UCSD-AML1 (cell line): ENCODE results near the gene MVB12B.

ENCODE experiments used
- DNase-seq: peaks from one replicate; lab custom pipeline; 2025; ENCODE audit not compliant: unreplicated experiment; lab: John Stamatoyannopoulos, UW

Gene MVB12B

DNA sequence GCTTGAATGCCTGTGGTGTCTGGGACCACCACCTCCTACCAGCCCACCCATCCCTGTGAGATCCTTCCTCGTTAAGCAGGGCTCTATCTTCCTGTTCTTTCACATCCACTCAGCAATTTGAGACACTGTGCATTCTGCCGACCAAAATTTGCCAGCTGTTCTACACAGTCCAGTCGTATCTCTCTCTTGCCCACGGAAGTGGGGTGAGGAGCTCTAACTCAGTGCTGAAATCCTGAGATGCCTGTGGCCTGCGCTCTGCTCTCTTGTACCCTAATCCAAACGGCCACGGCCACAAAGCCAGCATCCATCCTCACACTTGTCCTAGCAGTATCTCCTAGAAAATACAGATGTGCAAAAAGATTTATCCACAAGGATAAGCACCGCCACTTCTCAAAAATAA lies 97.9 kb downstream of the MVB12B start:
- DNase-seq = no peak

DNA sequence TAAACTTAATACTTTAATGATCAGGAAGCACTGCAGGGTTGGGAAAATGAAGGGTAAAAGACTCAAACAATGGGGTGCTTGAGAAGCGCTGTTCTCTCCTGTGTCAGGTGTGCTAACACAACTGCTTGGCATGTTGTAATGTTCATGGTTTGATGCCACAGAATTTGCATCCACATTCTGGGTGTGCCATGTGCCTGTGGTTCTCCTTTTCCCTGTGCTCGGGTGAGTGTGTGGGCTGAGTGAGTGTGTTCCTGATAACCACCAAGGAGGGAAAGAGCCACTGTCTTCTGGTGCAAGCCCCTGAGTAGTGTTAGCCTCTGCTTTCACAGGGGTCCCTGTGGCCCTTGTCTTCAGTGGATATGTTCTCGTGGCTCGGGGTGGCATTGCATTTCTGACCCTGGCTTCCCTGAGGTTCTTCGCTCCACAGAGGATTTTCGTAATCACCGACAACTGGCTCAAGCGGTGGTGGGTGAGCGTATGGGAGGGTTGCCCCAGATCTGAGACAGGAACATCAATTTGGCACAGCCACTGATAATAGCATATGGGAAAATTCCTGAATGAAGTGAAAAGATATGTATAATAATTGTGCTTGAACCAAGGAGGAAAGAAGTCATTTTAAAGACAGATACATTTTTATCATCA lies 102.0 kb downstream of the MVB12B start:
- DNase-seq = no peak

DNA sequence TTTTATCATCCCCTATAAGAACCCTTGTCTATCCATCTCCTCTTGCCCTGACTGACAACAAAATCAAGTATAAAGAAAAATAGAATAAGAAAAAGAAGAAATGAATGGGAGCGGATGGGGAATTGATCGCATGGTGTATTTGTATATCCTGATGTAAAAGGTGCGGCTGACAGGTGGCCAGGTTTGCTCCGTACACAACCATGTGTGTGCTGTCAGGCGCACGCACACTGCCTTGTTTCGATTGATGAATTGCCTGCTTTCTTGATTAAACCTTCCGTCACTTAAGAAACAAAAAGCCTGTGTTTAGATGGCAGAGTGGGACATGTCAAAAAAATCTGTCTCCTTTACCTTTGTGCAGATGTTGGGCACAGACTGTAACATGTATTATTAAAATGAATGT lies 102.6 kb downstream of the MVB12B start:
- no peak for DNase-seq

DNA sequence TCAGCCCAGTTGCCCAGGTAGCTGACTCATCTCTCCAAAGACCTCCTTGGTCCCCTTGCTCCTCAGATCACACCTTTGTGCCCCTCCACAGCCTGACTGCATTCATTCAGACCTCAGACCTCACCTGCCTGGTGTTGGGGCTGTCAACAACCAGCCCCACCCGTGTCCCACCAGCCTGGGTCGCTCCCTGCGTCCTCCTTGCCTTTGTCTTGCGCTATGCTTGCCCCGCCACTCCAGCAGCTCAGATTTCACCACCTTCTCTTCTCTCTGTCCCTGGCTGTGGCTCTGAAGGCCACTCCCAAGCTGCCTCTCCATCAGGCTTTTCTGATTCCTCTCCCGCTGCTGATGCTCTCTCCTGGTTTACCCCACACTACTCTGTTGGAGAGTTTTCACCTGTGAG lies 103.5 kb downstream of the MVB12B start:
- DNase-seq = no peak

DNA sequence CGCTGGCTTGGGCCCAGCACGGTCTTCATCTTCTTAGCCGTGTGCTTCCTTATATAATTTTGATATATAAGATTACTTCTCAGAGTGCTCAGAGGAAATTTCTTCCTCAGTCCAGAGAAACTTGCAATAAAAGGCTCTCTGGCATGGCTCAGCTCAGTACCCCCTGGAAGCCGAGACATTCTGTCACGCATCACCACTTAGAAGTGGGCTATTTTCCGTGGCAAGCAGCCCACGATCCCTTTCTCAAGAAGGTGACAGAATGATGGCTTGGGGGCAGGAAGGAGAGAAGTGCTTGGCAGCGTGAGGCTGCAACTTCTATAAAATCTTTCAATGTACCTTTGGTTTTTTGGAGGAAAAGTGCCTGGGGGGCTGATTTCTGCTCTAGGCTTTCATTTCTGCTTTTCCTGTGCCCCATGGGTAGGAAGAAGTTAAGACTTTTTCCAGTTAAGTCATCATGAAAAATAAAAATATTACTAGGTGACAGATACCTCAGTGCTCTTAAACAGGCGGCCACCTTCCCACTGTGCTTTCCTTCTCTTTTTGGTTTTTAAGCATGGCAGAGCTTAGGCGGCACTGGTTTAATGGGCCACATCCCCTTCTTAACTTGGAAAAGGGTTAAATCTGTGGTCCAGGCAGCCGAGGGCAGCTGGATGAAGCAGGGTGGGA lies 104.6 kb downstream of the MVB12B start:
- no peak for DNase-seq

DNA sequence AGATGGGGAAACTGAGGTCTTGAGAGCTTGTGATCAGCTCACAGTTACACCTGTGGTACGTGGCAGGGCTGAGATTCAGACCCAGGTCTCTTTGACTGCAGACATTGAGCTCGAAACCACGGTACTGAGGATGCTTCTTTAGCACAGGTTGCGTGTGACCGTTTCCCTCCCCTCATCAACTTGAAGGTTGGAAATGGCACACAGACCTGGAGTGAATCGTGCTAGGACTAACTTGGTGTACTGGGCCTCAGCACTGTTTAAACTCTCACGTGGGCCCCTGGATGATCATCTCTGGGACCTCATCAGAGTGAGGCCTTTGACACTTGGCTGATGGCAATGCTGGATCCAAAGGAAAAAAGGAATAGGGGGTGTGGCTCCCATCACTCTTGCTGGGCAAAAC lies 106.0 kb downstream of the MVB12B start:
- DNase-seq = no peak

DNA sequence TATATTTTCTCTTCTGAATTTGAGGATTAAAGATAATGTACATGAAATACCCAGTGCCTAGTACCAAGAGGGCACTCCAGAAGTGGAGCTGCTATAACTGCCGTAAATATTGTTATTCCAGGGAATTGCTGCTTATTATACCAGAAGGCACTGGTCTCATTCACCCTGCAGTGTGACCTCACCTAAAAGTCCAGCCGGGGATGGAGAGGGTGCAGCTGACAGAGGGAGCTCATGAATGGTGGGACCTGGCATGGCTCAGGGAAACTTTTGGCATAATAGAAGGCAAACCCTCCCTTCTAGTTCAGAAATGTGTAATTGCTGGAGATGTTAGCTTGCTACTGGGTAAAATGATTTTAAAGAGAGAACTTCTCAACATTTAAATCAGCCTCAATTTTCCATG lies 108.5 kb downstream of the MVB12B start:
- no peak for DNase-seq

DNA sequence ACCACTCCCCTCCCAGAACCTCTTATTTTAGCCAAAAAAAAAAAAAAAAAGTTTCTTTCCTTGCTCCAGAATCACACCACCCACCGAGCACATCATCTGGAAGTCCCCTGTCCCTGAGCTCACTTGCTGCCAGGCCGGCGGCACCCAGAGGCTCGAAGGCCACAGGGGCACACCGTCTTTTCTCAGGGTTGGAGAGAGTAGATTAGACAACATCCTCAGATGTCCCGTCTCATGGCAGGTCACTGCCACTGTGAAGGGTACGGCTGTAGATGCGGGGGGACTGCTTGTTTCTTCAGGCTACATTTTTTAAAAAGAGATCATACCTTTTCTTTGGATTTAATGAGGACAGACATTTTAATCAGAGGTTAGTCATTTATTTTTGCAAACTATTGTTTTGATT lies 109.0 kb downstream of the MVB12B start:
- DNase-seq = no peak

DNA sequence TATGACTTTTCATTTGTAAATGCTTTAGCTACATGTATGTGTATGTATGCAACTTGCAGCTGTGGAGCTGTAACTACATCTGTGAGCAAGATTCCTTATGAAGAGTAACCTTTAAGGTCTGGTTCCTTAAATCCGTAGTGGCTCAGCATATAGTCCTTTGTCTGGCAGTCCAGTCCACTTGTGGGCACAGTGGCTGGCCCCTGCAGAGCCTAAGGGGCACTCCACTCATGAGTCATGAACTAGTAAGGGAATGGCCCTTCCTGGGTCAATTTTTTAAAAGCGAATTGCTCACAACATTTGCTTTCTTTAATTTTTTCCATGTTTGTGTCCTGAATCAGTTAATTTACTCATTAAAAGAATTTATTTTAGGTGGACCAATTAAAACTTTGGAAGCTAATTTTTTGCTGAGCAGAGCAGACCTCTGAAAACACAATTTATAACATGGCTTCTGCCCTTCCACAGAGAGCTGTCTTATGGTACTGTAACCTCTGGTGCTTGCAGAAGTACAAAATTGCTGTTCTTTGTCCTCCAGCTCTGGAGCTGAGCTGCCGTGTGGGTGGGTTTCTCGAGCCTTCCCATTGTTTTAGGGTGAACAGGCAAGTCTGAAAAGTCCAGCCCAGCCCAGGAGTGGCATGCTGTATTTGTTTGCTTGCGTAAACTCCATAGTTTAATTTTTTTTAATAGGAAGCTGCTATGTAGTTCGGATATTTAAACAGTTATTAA lies 110.1 kb downstream of the MVB12B start:
- DNase-seq = no peak

DNA sequence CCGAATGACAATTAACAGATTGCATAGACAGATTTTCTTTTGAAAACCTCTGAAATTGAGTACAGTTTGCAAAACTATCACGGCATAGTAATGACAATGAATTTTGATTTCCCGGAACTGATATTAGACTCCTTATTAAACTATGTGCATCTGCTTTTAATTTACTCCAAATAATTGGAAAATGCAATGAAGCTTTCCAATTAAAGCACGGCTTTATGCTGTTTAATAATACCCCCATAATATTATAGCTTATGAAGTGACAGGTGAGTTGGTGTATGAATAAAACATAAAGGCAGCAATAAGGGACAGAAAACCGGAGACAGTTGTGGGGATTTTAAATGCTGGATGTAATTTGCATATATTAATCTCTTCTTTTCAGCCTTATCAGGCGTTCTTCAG lies 110.6 kb downstream of the MVB12B start:
- no peak for DNase-seq

DNA sequence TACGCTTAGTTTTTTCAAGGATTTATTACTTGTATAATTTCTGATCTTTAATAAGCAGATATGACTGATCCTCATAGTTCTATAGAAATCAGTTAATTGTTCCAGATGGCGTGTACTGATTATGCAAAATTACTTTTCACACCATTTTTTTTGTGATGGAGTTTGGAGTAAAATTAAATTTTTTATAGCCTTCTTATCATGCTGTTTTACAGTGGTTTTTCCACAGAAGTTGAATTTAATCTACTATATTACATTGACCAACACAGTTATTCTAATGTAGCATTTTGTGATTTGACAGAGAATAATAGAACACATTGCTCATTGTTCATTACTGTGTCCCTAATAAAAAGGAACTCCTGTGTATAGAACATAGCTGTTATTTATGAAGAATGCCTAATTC lies 111.1 kb downstream of the MVB12B start:
- no peak for DNase-seq

DNA sequence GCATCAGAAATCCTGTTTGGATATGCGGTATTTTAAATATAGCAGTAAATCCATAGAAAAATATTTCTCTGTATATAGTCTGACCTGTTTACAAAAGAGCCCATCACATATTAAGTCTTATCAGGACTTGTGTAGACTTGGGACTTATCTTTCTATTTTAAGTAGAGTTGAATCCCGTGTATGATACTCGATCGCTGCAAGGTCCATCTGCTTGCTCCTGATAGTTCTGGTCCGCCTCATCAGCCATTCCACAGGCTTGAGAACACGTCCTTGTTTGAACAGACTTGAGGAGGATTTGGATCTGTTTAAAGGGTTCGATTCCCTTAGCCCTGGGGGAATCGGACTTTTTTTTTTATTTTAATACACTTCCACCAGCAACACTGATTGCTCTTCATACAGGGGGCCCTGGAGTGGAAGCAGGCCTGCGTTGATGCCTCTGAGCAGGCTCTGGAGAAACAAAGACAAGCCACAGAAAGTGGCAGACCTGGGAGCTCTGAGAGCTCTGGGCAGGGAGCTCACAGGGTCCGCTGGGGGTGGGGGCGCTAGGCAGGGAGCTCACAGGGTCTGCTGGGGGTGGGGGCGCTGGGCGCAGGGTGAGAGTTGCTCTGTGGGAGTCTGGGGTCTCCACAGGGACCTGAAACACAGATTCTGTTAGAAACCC lies 112.2 kb downstream of the MVB12B start:
- DNase-seq = no peak

DNA sequence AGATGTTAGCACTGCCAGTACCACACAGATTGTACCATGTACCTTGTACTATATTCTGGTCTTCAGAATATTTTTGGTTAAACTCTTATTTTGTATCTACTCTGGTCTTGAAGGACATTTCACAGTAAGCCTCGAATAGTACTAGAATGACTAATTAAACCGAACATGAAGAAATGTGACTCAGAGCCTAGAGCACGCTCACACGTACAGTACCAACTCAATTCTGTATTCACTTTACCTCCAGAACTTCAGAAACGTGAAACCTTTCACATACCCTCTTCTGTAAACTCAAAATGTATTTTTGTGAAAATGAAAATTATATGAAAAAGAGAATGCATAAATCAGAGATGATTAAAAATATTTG lies 112.8 kb downstream of the MVB12B start:
- no peak for DNase-seq

DNA sequence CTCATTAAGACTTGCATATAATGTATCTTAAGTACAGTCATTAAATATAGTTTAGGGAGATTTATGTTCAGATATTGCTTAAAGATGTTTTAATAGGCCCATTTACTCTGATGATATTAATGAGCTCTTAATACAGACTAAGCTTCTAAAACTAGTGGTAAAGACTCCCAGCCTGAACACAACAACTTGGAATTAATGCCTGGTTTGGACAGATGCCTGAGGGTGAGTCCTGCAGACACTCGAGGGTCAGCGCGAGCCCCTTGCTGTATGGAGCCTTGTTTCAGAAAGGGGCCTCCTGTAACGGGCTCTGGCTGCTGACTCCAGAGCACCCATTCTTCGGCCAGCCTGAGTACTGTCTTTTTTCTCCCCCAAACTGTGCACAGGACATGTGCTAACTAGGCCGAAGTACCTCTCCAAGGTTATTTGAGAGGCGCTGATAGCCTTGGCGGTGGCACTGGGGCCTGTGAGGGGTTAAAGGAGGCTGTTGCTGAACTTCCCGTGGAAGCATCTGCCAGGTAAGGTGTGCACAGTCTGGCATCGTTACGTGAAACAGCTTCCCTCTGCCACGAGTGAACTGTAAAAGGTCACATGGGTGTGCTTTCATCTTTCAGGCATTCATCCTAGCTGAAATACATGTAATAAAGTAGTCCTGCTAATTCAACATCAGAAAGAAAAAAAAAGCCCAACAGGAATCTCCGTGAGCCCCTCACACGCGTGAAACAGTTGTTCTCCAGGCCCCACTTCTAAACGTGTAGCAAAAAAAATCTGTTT lies 113.4 kb downstream of the MVB12B start:
- no peak for DNase-seq

DNA sequence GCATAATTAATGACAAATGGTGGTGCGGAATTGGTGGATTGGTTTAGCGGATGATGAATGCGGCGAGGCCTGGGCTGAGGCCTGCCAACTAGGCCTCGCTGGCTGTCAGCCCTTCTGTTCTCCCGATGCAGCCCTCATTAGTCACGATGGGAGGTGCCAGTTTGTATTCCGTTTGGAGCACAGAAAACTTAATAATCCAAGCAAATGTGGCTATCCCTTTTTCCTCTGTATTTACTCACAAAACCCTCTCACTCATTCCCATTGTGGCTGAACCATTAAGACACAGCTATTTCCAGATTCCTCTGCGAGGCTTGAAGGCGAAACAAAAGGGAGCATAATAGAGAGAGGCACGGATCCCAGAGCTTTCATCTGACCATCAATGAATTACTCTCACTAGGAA lies 114.3 kb downstream of the MVB12B start:
- DNase-seq = no peak

DNA sequence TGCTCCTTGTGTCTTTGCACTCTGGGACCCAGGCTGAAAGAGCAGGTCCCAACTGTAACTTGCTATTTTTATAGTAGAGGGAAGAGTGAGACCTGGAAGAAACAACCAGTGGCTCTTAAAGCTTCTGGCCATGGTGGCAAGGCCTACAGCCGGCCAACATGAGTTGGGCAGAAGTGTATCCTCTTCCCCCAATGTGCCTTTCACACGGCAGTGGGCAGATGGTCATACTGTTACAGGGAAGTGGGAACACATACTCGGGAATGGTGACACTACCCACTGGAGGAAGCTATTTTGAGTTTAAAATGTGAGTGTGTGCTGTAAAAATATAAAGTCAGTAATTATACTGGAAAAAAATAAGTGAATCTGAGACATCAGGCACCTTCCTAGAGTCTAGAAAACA lies 116.0 kb downstream of the MVB12B start:
- DNase-seq = no peak

DNA sequence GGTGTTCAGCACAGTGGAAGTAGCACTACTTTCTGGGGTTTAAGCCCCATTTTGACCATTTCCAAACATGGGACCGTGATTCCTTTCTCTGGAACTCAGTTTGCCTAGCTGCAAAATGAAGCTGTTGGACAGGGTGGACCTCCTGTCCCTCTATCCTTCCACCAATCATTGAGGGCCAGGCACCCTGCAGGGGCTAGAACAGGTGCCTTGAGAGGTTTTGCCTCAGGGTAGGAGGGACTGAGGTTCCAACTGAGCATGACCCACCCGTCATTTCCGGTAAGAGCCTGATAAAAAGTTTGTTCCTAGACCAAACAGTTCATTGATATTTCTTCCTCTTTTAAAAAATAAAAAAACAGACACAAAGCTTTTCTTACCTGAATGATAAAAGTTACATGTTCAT lies 116.5 kb downstream of the MVB12B start:
- no peak for DNase-seq

DNA sequence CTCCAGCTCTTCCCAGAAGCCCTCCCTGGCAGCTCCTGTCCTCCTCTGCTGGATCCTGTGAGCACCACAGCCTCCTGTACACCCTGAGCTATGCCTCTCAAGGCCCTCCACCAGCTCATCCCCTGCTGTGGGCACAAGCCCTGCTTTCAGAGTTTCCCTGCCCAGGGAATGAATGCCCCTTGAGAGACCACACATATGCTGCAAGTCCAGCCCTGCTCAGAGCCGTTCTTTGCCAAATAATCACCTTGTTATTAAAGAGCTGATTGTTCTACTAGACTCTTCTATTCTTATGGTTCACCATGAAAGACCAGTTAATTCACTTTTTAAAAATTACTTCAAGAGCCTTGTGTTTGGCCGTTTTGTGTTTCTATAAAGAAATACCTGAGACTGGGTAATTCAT lies 121.5 kb downstream of the MVB12B start:
- no peak for DNase-seq

DNA sequence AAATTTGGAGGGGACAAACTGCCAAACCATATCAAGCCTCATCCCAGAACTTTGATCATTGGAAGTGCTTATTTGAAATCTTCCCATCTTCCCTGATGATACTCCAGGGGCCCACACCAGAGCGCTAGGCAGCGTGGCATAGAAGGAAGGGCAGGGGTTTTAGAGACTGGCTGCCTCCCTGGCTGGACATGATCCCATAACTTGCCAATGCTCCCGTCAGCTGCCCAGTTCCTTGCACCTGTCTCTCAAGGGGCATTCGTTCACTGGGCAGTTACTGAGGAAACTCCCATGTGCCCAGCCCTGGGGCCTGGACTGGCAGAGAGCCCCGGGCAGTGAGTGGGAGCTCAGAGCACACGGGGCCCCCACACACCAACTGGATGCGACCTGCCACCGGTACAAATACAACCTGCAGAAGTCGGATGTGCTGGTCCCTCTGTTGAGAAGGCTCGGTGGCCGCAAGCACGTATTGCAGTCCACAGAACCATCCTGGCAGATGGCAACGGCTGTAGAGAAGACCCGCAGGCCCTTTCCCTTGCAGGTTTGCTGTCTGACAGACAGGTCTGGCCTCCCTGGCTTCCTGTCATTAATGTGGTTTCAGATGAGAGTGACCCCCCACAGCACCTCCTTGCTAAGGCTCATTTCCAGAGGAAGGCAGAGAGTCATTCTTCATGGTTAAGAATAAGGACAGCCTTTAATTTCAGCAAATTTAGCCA lies 122.4 kb downstream of the MVB12B start:
- peak; percentile 55 for DNase-seq
